Activated CD8-positive, alpha-beta memory T cell treated with anti-CD3 and anti-CD28 coated beads, Interleukin-2, amount 50 U/mL, for 24 hours (primary cell): ENCODE data around the gene ERVFRD-1.
"Not testable (repeated sequence)": the region's sequence is repeated elsewhere in the genome, so short reads cannot be mapped to it uniquely, and the experiment has no call there.

Experiments
- DNase-seq: peaks from one replicate; pipeline ENCODE4 v3.0.0-alpha.2; 2020; ENCODE audit errors: extremely low read depth

ERVFRD-1 gene

GRCh38 chr6:11089695-11090094, 21.8 kb downstream of the ERVFRD-1 start:
- no peak for DNase-seq

GRCh38 chr6:11087141-11087812, 24.2 kb downstream of the ERVFRD-1 start:
- DNase-seq = not testable (repeated sequence)

- no peak for DNase-seq
Observed at GRCh38 chr6:11085758-11086435, 25.6 kb downstream of the ERVFRD-1 start.

- DNase-seq = no peak
Observed at GRCh38 chr6:11083956-11084355, 27.6 kb downstream of the ERVFRD-1 start.

GRCh38 chr6:11083491-11083890, 28.0 kb downstream of the ERVFRD-1 start:
- DNase-seq = no peak

GRCh38 chr6:11080296-11080695, 31.2 kb downstream of the ERVFRD-1 start:
- no peak for DNase-seq

GRCh38 chr6:11078266-11078665, 33.3 kb downstream of the ERVFRD-1 start:
- DNase-seq = no peak

GRCh38 chr6:11076540-11076939, 35.0 kb downstream of the ERVFRD-1 start:
- DNase-seq = no peak

GRCh38 chr6:11072101-11072500, 39.4 kb downstream of the ERVFRD-1 start:
- no peak for DNase-seq

GRCh38 chr6:11069760-11070159, 41.8 kb downstream of the ERVFRD-1 start:
- DNase-seq = no peak

GRCh38 chr6:11067348-11067747, 44.2 kb downstream of the ERVFRD-1 start:
- DNase-seq = no peak

GRCh38 chr6:11066505-11067347, 44.8 kb downstream of the ERVFRD-1 start:
- DNase-seq = no peak

- DNase-seq = no peak
Observed at GRCh38 chr6:11065436-11066202, 45.9 kb downstream of the ERVFRD-1 start.

- DNase-seq = no peak
Observed at GRCh38 chr6:11064836-11065235, 46.7 kb downstream of the ERVFRD-1 start.

GRCh38 chr6:11062715-11063114, 48.8 kb downstream of the ERVFRD-1 start:
- no peak for DNase-seq

GRCh38 chr6:11062083-11062482, 49.4 kb downstream of the ERVFRD-1 start:
- no peak for DNase-seq

- DNase-seq = no peak
Observed at GRCh38 chr6:11058406-11058805, 53.1 kb downstream of the ERVFRD-1 start.

- DNase-seq = no peak
Observed at GRCh38 chr6:11056871-11057270, 54.7 kb downstream of the ERVFRD-1 start.

- no peak for DNase-seq
Observed at GRCh38 chr6:11055127-11055627, 56.3 kb downstream of the ERVFRD-1 start.

GRCh38 chr6:11054722-11055121, 56.8 kb downstream of the ERVFRD-1 start:
- DNase-seq = no peak

GRCh38 chr6:11053307-11053706, 58.2 kb downstream of the ERVFRD-1 start:
- no peak for DNase-seq
